Measurements from ENCODE around the gene SNAPC3.
"Not testable (repeated sequence)": the region's sequence is repeated elsewhere in the genome, so short reads cannot be mapped to it uniquely, and the experiment has no call there.

Gene SNAPC3

GRCh38 chr9:15421990-15422371 lies 695 bp upstream of the SNAPC3 start:
- peak overlapping the region; percentile 91 for H3K4me3 ChIP-seq (ENCODE audit: low read depth, low read length)

DNA sequence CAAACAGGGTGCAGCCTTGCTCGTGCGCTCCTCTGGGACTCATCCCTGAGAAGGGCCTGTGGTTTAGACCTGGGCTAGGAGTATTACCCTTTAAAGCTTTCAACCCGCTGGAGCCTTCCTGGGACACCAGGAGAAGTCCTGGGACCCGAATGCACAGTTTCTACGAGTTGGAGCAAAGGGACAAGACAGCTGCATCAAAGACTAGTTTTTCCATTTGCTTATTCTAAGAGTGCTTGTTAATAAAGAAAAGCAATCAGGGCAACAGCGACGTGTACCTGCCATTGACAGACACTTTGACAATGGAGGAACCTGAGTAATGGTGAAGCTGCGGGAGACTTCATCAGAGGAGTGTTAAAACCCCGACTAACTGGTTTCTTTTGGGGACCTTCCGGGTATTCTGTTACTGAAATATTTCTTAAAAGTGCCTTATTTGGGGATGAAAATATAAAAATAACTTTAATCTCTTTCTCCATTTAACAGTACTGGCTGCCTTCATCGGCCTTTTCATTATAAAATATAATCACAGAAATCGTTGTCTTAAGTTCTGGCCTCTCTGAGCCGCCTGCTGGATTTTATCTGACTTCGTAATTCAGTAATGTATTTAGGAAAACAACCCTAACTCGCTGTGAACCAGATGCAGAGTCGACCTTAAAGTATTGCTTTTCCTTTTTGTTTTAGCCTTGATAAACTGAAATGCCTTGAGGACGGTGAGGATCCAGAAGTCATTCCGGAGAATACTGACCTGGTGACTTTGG lies 732 bp downstream of the SNAPC3 start:
- H3K4me3 ChIP-seq (ENCODE audit: low read depth, low read length): peak overlapping the region; percentile 91

DNA sequence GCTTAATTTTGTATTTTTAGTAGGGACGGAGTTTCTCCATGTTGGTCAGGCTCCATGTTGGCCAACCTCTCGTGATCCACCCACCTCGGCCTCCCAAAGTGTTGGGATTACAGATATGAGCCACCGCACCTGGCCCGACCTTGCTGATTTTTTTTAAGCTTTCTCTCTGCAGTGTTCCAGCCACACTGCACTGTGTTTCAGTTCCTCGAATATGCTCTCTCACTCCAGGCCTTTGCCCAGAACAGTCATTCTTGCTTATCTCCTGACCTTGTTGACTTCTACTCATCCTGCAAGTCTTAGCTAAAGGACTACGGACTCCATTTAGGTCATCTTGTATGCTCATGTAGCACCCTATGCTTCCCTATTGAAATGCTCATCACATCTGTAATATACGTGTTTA lies 3.3 kb downstream of the SNAPC3 start:
- H3K4me3 ChIP-seq (ENCODE audit: low read depth, low read length): no peak overlapping the region

DNA sequence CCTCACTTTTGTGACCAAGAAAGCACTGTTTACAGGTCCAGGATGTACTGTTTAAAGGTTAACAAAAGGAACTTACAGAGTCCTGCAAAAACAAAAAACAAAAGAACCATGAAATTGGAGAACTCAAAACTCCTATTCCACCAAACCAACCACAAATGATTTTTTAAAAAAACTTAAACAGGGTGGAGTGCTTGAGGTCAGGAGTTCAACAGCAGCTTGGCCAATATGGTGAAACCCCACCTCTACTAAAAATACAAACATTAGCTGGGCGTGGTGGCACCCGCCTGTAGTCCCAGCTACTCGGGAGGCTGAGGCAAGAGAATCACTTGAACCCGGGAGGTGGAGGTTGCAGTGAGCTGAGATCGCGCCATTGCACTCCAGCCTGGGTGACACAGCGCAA lies 5.0 kb downstream of the SNAPC3 start:
- not testable (repeated sequence) for H3K4me3 ChIP-seq (ENCODE audit: low read depth, low read length)

DNA sequence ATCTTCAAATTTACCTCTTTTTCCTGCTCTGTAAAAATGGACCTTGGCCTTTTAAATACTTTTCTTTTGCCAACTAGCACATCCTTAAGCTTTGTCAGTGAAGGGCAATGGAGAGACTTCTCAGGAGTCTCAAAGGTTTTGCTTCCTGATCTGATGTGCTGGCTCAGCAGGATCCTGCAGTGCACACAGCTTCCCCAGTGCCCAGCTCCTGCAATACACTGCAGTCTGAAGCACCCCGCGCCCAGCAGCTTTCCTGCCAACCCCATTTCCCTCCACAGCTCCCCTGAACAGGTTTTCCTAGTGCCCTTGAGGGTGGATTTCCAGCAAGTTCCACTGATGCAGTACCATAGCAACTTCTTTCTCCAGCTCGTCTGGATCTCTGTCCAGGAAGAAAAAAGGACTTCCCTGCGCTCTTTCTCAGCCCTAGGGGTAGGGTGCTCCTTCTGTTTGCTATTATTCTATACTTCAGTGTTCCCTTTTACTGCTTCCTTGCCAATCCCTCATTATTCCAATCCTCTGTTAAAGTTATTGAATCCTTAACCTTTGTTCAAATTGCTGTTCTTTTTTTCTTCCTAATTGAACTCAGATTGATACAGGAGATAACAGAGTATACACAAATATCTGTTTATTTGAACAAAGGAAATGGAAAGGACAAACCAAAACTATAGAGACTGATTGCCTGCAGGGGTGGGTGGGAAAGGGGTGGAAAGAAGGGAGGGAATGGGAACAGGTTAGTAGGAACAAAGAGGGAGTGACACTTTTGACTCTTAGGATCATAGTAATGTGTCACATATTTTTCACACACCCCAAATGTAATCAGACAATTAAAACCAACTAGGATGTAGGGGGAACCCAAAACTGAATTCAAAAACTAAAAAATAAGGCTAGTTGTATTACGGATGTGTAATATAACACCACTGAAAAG lies 8.5 kb downstream of the SNAPC3 start:
- H3K4me3 ChIP-seq (ENCODE audit: low read depth, low read length): no peak overlapping the region

GRCh38 chr9:15433191-15433590 lies 10.5 kb downstream of the SNAPC3 start:
- H3K4me3 ChIP-seq (ENCODE audit: low read depth, low read length): no peak overlapping the region

GRCh38 chr9:15433661-15434060 lies 11.0 kb downstream of the SNAPC3 start:
- H3K4me3 ChIP-seq (ENCODE audit: low read depth, low read length): no peak overlapping the region

- H3K4me3 ChIP-seq (ENCODE audit: low read depth, low read length): no peak overlapping the region
Measured at GRCh38 chr9:15438891-15439290, 16.2 kb downstream of the SNAPC3 start.

- not testable (repeated sequence) for H3K4me3 ChIP-seq (ENCODE audit: low read depth, low read length)
Measured at GRCh38 chr9:15441841-15442240, 19.2 kb downstream of the SNAPC3 start.

GRCh38 chr9:15442264-15442663 lies 19.6 kb downstream of the SNAPC3 start:
- H3K4me3 ChIP-seq (ENCODE audit: low read depth, low read length): not testable (repeated sequence)

GRCh38 chr9:15444141-15444540 lies 21.5 kb downstream of the SNAPC3 start:
- no peak overlapping the region for H3K4me3 ChIP-seq (ENCODE audit: low read depth, low read length)

DNA sequence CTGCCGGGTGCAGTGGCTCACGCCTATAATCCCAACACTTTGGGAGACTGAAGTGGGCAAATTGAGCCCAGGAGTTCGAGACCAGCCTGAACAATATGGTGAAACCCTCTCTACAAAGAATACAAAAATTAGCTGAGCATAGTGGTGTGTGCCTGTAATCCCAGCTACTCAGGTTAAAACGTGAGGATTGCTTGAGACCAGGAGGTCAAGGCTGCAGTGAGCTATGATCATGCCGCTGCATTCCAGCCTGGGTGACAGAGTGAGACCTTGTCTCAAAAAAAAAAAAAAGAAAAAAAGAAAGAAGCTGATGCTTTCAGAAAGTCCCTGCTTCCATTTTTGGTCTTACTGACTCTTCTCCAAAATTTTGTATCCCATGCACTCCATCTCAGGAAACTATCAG lies 31.3 kb downstream of the SNAPC3 start:
- no peak overlapping the region for H3K4me3 ChIP-seq (ENCODE audit: low read depth, low read length)

DNA sequence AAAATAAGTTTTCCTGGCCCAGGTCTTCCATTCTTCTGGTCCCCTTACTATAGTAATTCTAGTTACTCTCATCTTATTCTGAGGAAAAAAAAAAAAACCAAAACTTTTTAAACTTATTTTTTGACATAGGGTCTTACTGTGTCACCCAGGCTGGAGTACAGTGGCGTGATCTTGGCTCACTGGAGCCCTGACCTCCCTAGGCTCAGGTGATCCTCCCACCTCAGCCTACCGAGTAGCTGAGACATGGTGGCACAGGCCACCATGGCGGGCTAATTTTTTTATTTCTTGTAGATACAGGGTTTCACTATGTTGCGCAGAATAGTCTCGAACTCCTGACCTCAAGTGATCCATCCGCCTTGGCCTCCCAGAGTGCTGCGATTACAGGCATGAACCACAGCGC lies 38.4 kb downstream of the SNAPC3 start:
- no peak overlapping the region for H3K4me3 ChIP-seq (ENCODE audit: low read depth, low read length)

DNA sequence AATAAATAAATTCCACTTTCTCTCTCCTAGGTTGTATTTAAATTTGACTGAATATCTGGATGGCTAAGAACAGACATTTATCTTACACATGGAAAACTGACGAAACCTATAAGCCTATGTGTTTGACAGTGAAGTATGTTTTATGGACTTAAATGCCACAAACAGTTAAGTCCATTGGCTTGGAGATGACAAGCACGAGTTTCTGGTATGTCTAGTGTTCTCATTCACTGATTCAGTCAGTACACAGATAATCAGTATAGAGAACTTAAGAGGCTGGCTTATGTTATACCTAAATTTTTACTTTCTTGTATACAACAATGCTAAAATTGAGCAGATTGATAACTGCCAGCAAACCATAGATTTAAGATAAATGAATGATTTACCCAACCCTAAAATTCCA lies 38.9 kb downstream of the SNAPC3 start:
- no peak overlapping the region for H3K4me3 ChIP-seq (ENCODE audit: low read depth, low read length)

- H3K4me3 ChIP-seq (ENCODE audit: low read depth, low read length): no peak overlapping the region
Measured at GRCh38 chr9:15468145-15468544, 45.5 kb downstream of the SNAPC3 start.

- no peak overlapping the region for H3K4me3 ChIP-seq (ENCODE audit: low read depth, low read length)
Measured at GRCh38 chr9:15469406-15469805, 46.7 kb downstream of the SNAPC3 start.

- H3K4me3 ChIP-seq (ENCODE audit: low read depth, low read length): no peak overlapping the region
Measured at GRCh38 chr9:15469862-15470261, 47.2 kb downstream of the SNAPC3 start.

DNA sequence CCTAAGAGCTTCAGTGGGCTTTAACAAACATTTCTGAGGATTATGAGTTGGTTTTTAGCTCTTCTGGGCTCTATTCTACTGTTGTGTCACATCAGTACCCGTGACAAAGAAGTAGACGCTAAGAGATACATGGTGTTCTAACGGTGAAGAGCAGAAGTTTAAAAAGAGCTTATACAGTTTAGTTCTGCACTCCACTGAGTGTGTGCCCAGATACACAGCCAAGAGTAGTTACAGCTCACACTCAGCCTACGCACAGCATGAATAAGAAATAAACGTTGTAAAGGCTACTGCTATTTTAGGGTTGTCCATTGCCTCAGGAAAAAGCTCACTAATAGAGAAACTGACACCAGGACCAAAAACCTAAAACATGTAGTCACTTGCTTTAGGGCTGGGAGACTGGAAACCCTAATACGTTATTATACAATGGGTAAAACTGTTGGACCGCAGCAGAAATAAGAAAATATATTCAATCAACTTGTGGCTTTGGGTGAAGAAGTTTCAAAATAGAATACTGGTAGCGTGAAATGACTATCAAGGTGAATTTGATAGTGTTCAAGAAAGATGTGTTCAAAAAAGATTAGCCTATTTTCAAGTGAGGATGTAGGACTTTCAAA lies 53.4 kb downstream of the SNAPC3 start:
- H3K4me3 ChIP-seq (ENCODE audit: low read depth, low read length): no peak overlapping the region

DNA sequence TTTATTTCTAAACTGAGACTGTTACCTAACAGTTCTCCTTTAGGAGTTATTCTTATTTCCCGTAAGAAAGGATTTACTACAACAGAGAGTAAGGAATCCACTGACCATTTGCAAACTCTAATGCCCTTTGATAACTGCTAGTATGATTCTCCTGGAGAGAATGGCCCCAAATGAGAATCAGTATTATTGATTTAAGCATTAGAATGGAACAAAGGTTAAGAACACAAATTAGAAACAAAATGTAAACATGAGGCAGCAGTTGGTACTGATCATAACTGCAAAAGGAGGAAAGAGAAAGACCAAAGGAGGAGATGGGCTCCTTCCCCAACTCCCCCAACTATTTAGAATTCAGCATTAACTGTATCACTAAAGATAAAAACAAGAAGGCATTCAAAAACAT lies 57.4 kb downstream of the SNAPC3 start:
- H3K4me3 ChIP-seq (ENCODE audit: low read depth, low read length): no peak overlapping the region

DNA sequence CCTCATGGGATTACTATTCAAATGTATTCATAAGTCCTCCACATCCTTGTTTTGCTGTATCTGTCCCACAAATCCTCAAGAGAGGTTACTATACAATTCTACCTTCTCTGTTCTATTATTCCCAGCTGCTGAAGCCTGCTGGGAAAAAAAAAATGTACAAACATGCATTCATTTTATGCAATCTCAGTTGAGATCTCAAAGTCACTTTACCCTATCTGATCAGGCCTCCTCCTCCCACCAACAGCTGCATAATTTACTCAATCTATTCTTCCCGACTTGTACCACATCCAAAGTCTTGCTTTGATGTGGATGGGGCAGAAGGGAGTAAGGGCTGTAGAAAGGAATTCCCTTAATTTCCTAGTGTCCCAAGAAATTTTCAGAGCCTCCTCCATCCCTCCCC lies 59.5 kb downstream of the SNAPC3 start:
- no peak overlapping the region for H3K4me3 ChIP-seq (ENCODE audit: low read depth, low read length)

GRCh38 chr9:15484802-15485201 lies 62.1 kb downstream of the SNAPC3 start:
- no peak overlapping the region for H3K4me3 ChIP-seq (ENCODE audit: low read depth, low read length)
